ENCODE measurements around the gene SPRING1. TPM values are rescaled to one million over a fixed set of nuclear protein-coding genes. Genes with fewer than 3 reads are reported as not detected.

The SPRING1 gene
- total and polyA plus RNA-seq, 10 donors: 8.8 to 43.8 (median 23.7) TPM

DNA sequence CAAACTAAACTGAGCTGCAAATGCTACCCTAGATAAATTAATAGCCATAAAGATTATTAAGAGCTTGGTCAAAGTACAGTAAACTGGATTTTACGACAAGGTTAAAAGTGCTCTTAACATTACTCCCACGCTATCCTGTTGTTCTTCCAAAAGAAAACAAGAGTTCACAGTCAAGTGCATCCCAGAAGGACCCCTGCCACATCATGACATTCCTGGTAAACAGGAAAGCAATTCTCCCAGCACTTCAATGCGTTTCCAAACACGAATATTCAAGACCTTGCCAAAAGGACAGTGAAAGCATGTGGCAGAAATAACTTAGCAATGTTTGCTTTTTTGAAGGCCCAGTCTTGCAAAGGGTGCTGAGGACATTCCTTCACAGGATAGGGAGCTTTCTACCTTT is 11.2 kb downstream of the SPRING1 start:
- H3K27ac ChIP-seq: no peak overlapping the region
- intact Hi-C loops (cut with DNase I; ENCODE audit: low total_unique reads): no loop called here

GRCh38 chr12:116722245-116722644 is 15.6 kb downstream of the SPRING1 start:
- TF ChIP-seq POLR2AphosphoS5 (IDR thresholded peaks at IDR 0.05) (no peak), POLR2A (IDR thresholded peaks at IDR 0.05) (no peak)
- TF ChIP-seq, protein P1, sequence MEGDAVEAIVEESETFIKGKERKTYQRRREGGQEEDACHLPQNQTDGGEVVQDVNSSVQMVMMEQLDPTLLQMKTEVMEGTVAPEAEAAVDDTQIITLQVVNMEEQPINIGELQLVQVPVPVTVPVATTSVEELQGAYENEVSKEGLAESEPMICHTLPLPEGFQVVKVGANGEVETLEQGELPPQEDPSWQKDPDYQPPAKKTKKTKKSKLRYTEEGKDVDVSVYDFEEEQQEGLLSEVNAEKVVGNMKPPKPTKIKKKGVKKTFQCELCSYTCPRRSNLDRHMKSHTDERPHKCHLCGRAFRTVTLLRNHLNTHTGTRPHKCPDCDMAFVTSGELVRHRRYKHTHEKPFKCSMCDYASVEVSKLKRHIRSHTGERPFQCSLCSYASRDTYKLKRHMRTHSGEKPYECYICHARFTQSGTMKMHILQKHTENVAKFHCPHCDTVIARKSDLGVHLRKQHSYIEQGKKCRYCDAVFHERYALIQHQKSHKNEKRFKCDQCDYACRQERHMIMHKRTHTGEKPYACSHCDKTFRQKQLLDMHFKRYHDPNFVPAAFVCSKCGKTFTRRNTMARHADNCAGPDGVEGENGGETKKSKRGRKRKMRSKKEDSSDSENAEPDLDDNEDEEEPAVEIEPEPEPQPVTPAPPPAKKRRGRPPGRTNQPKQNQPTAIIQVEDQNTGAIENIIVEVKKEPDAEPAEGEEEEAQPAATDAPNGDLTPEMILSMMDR (IDR thresholded peaks at IDR 0.05 in 8 of 11, conservative IDR thresholded peaks at IDR 0.05 in 3 of 11): no peak
- no peaks in the 10 kb centered on the region for H3K9me3 ChIP-seq
- peaks cover 0 to 14% (median 5%) of the 10 kb centered on the region in 6 donors for H3K4me1 ChIP-seq
- H3K27me3 ChIP-seq (replicated peaks in 1 of 7): no peaks in the 10 kb centered on the region
- DNase-seq: no peak
- H3K36me3 ChIP-seq: peaks cover 0 to 66% (median 36%) of the 10 kb centered on the region in 6 donors
- H3K4me3 ChIP-seq: no peak overlapping the region
- H3K27ac ChIP-seq: no peak overlapping the region
- intact Hi-C loops (cut with DNase I; ENCODE audit: low total_unique reads): no loop called here

More for the DNA sequence above, 11.2 kb downstream of the SPRING1 start:
- peaks cover 0 to 58% (median 7%) of the 10 kb centered on the region in 6 donors for H3K36me3 ChIP-seq
- WGBS, 5 donors: 63 to 79% (median 67%) methylated on average over 4 of the region's 4 CpGs
- H3K4me1 ChIP-seq: peaks cover 0 to 26% (median 6%) of the 10 kb centered on the region in 6 donors
- DNase-seq: no peak
- H3K4me3 ChIP-seq: no peak overlapping the region
- no peaks in the 10 kb centered on the region for H3K27me3 ChIP-seq (replicated peaks in 1 of 7)
- no peaks in the 10 kb centered on the region for H3K9me3 ChIP-seq
- TF ChIP-seq POLR2A (IDR thresholded peaks at IDR 0.05): no peak
- TF ChIP-seq, protein P1 (IDR thresholded peaks at IDR 0.05 in 8 of 11, conservative IDR thresholded peaks at IDR 0.05 in 3 of 11): no peak
- TF ChIP-seq POLR2AphosphoS5 (IDR thresholded peaks at IDR 0.05): no peak

GRCh38 chr12:116719731-116720528 is 17.9 kb downstream of the SPRING1 start:
- H3K27ac ChIP-seq: no peak overlapping the region
- H3K4me3 ChIP-seq: no peak overlapping the region
- peaks cover 0 to 2% (median 0%) of the 10 kb centered on the region in 6 donors for H3K4me1 ChIP-seq
- 87 to 91% (median 90%) methylated on average over 15 of the region's 15 CpGs for WGBS, 5 donors
- no peaks in the 10 kb centered on the region for H3K9me3 ChIP-seq
- TF ChIP-seq POLR2A (IDR thresholded peaks at IDR 0.05) (no peak), POLR2AphosphoS5 (IDR thresholded peaks at IDR 0.05) (no peak)
- TF ChIP-seq, protein P1 (IDR thresholded peaks at IDR 0.05 in 8 of 11, conservative IDR thresholded peaks at IDR 0.05 in 3 of 11): no peak
- H3K27me3 ChIP-seq (replicated peaks in 1 of 7): no peaks in the 10 kb centered on the region
- intact Hi-C loops (cut with DNase I; ENCODE audit: low total_unique reads): no loop called here
- DNase-seq: no peak
- peaks cover 0 to 89% (median 58%) of the 10 kb centered on the region in 6 donors for H3K36me3 ChIP-seq

DNA sequence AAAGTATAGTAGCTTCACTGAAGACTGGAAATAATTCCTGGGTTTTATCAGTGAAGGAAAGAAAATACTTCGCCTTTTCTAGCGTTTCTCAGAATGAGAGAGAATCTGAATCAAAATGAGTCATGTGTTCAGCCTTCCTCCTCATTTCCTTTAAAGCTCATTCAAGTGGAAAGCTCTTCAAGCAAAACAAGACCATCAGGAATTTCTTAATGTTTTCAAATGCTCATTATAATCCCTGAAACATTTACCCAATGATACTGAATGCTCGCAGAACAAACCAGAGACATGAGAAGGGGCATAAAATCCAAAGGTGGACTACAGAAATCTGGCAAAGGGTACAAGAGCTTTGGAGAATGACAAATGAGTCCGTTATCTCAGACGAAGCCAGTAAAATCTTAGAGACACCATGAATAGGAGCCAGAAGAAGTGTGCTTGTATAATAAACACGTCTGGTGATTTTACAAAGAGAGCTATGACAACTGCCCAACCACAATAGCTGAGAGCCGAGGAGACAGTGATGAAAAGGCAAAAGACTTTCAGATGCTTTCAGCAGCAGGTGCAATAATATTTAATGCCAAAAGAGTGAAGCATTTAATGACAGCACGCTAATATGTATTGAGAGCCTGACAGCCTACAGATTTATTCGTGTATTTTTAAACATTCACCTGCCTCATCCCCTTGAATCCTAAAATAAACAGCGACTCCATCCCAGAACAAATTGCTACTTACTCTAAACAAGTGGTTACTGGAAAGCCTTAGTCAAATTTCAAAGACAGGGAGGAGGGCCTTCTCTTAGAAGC is 19.0 kb downstream of the SPRING1 start:
- DNase-seq: no peak
- TF ChIP-seq, protein P1 (IDR thresholded peaks at IDR 0.05 in 8 of 11, conservative IDR thresholded peaks at IDR 0.05 in 3 of 11): no peak
- no peak for TF ChIP-seq POLR2A (IDR thresholded peaks at IDR 0.05)
- no peak overlapping the region for H3K4me3 ChIP-seq
- H3K27me3 ChIP-seq (replicated peaks in 1 of 7): no peaks in the 10 kb centered on the region
- intact Hi-C loops (cut with DNase I; ENCODE audit: low total_unique reads): no loop called here
- 74 to 88% (median 84%) methylated on average over 10 of the region's 10 CpGs for WGBS, 5 donors
- peaks cover 0 to 97% (median 60%) of the 10 kb centered on the region in 6 donors for H3K36me3 ChIP-seq
- H3K4me1 ChIP-seq: no peaks in the 10 kb centered on the region
- H3K27ac ChIP-seq: no peak overlapping the region
- H3K9me3 ChIP-seq: no peaks in the 10 kb centered on the region
